ENCODE results near the gene ASPDH. TPM values are rescaled to one million over a fixed set of nuclear protein-coding genes. Genes with fewer than 3 reads are reported as not detected.
A peak's percentile ranks its signal among the peaks of the same experiment; 100 is the strongest.

Gene ASPDH
- total RNA-seq, 1 experiment from 2014 or later, result not detected

GRCh38 chr19:50518091-50519005, 4.6 kb upstream of the ASPDH start:
- no peak for DNase-seq (ENCODE audit: low read depth)
- in situ Hi-C loops (cut with HindIII; ENCODE audit: low pct_unique_long_range_greater_than_20kb, low sequenced_read_pairs), result no loop called here

DNA sequence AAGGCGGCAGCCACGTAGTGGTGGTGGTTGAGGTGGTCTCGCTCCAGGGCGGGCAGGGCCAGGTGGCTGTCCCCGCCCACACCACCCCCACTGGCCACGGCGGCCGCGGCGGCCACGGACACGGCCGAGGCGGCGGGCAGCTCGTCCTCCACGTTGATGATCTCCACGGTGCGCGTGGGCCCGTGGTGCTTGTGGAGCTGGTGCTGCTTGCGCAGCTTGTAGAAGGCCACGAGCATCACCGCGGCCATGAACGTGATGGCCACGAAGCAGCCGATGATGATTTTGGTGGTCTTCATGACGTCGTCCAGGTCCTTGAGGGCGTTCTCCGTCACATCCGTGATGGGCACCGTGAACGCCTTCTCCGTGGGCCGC, 4.0 kb upstream of the ASPDH start:
- in situ Hi-C loops (cut with HindIII; ENCODE audit: low pct_unique_long_range_greater_than_20kb, low sequenced_read_pairs), result no loop called here
- DNase-seq (ENCODE audit: low read depth), result no peak

- no peak for DNase-seq (ENCODE audit: low read depth)
- in situ Hi-C loops (cut with HindIII; ENCODE audit: low pct_unique_long_range_greater_than_20kb, low sequenced_read_pairs), result no loop called here
Observed at GRCh38 chr19:50516964-50517703, 3.4 kb upstream of the ASPDH start.

- in situ Hi-C loops (cut with HindIII; ENCODE audit: low pct_unique_long_range_greater_than_20kb, low sequenced_read_pairs), result no loop called here
- DNase-seq (ENCODE audit: low read depth), result no peak
Observed at GRCh38 chr19:50516456-50516855, 2.7 kb upstream of the ASPDH start.

DNA sequence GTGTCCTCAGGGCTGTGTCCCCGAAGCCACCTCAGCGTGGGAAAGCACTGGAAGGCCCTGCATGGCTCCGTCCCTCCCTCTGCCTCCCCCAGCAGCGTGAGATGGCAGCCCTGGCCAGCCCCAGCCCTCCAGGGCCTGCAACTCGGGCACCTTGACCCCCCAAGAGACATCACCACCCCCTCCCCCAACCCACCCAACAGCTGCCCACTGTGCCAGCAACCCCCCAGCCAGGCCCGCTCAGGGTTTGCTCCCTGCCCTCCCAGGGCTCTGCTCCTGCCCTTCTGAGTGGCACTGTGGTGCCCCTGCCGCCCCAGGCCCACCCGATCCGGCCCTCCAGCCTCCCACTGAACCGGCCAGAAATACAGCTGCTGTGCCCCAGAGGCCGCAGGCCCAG, 1.5 kb upstream of the ASPDH start:
- in situ Hi-C loops (cut with HindIII; ENCODE audit: low pct_unique_long_range_greater_than_20kb, low sequenced_read_pairs), result no loop called here
- DNase-seq (ENCODE audit: low read depth), result no peak

DNA sequence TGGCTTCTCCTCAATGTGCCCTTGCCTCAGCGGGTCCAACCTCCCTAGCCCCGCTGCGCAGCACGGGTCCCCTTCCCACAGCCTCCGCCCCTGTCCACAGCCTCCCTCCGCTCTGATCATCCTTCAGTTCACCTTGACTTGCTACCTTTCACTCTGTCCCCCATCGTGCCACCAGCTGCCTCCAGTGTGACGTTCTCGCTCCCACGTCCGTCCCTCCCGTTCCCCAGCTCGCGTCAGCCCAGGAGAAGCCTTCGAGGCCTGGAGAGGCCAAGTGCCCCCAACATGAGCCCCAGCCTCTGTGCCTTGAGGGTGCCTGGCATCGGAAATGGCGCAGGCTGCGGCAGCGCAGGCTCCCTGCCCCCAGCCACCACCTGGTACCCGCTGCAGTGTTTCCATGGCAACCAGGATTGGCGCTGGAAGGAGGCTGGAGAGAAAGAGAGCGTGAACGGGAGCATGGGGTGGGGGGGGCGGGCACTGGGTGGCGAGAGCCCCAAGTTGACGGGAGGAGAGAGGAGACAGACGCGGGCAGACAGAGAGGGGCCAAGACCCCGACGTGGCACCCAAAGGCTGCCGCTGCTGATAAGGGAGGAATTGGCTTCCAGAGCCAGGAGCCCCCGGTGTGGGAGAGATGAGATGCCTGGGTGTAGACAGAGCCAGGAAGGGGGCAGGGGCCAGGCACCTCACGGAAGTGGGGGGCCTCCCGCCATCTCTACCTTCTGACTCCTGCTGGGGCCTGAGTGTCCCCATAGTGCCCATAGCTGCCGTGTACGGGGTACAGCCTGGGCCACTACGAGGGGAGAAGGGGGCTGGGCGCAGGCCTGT, 844 bp upstream of the ASPDH start:
- in situ Hi-C loops (cut with HindIII; ENCODE audit: low pct_unique_long_range_greater_than_20kb, low sequenced_read_pairs), result no loop called here
- DNase-seq (ENCODE audit: low read depth), result no peak

GRCh38 chr19:50512999-50513745, 541 bp downstream of the ASPDH start:
- in situ Hi-C loops (cut with HindIII; ENCODE audit: low pct_unique_long_range_greater_than_20kb, low sequenced_read_pairs), result no loop called here

GRCh38 chr19:50512112-50512998, 1.4 kb downstream of the ASPDH start:
- in situ Hi-C loops (cut with HindIII; ENCODE audit: low pct_unique_long_range_greater_than_20kb, low sequenced_read_pairs), result no loop called here

More at GRCh38 chr19:50512999-50513745, 541 bp downstream of the ASPDH start:
- no peak for DNase-seq (ENCODE audit: low read depth)

DNA sequence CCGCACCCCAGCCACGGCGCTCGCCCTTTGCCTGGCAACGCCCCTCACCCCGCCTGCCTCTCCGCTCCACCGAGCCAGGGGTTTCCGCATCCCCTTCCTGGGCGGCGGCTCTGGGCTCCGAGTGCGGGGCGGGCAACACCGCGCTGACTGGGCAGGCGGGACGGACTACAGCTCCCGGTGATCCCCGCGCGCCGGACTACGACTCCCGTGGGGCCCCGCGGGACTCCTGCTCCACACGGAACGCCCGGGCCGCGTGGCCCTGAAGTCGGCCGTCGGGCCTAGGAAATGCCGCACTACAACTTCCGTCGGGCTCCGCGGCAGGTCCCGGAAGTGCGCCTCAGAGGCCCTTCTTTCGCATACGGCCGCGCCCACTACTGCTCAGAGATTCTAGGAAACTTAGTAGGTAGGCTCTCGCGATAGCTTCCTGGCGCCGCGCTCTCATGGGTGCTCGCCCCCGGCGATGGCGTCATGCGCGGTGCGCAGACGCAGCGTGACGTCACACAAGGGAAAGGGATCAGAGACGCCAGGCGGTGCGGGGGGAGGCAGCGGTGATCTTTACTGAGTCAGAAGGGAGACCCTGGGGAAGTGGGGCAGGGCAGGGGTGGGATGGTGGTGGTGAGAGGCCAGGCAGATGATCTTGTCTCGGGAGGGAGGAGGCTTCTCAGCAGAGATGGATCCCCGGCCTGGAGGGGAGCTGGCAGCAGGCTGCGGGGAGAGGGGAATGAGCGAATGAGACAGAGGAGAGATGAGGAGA, 2.5 kb downstream of the ASPDH start, which contains the start of gene JOSD2:
TSS of gene JOSD2 (minus strand) at position 123 of the 754 bp plus-strand sequence. CDS start 760 bp downstream, outside the sequence.
- DNase-seq (ENCODE audit: low read depth), result peak; percentile 99
- in situ Hi-C loops (cut with HindIII; ENCODE audit: low pct_unique_long_range_greater_than_20kb, low sequenced_read_pairs), result no loop called here

More at GRCh38 chr19:50512112-50512998, 1.4 kb downstream of the ASPDH start:
- no peak for DNase-seq (ENCODE audit: low read depth)

GRCh38 chr19:50510700-50511068, 3.0 kb downstream of the ASPDH start:
- DNase-seq (ENCODE audit: low read depth), result no peak

GRCh38 chr19:50510121-50510670, 3.5 kb downstream of the ASPDH start:
- DNase-seq (ENCODE audit: low read depth), result no peak

More at GRCh38 chr19:50510700-50511068, 3.0 kb downstream of the ASPDH start:
- in situ Hi-C loops (cut with HindIII; ENCODE audit: low pct_unique_long_range_greater_than_20kb, low sequenced_read_pairs), result no loop called here

DNA sequence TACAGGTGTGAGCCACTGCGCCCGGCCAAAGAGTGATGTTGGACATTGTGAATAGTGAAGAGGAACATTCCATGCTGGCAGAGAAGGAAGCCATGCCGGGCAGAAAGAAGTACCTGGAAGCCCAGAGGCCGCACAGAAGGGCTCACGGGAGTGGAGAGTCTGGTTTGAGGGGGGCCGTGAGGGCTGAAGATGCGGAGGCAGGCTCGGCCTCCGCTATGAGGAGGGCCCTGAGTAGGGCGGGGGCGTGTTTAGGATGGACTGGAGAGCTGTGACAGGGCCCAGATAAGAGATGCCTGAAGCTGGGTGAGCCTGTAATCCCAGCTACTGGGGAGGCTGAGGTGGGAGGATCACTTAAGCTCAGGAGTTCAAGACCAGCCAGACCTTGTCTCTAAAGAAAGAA, 4.3 kb downstream of the ASPDH start:
- in situ Hi-C loops (cut with HindIII; ENCODE audit: low pct_unique_long_range_greater_than_20kb, low sequenced_read_pairs), result no loop called here
- DNase-seq (ENCODE audit: low read depth), result no peak

More at GRCh38 chr19:50510121-50510670, 3.5 kb downstream of the ASPDH start:
- in situ Hi-C loops (cut with HindIII; ENCODE audit: low pct_unique_long_range_greater_than_20kb, low sequenced_read_pairs), result no loop called here

DNA sequence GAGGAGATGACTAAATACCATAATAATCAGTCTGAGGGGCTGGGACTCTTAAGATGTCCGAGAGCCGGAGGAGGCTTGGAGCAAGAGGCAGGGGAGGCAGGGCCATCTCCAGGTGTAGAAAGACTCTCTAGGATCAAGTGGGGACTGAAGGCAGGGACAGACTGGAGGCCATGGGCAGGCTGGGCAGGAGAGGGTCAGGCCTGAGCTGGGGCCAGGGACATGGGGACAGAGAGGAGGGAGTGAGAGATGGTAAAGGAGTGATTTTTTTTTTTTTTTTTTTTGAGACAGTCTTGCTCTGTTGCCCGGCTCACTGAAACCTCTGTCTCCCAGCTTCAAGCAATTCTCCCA, 4.9 kb downstream of the ASPDH start:
- in situ Hi-C loops (cut with HindIII; ENCODE audit: low pct_unique_long_range_greater_than_20kb, low sequenced_read_pairs), result no loop called here
- no peak for DNase-seq (ENCODE audit: low read depth)

- DNase-seq (ENCODE audit: low read depth), result no peak
- in situ Hi-C loops (cut with HindIII; ENCODE audit: low pct_unique_long_range_greater_than_20kb, low sequenced_read_pairs), result no loop called here
Observed at GRCh38 chr19:50507376-50507775, 6.3 kb downstream of the ASPDH start.

DNA sequence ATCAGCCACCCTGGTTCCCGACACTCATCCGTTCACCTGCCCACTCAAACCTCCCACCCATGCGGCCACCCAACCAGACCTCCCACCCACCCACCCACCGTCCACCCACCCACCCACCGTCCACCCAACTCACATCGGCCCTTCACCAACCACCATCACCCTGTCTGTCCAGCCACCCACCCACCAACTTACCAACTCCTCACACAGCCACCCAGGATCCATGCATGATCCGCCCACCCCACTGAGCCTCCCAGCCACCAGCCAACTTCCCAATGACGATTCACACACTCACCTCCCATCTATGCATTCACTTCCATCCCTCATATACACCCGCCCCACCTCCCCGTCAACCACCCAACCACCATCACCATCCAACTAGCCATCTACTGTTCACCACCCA, 7.0 kb downstream of the ASPDH start:
- DNase-seq (ENCODE audit: low read depth), result no peak
- in situ Hi-C loops (cut with HindIII; ENCODE audit: low pct_unique_long_range_greater_than_20kb, low sequenced_read_pairs), result no loop called here
